Rectal smooth muscle tissue (tissue), 1 donor: ENCODE results near the gene TRPT1.

Source experiments
- H3K27ac ChIP-seq: one replicate; pipeline ENCODE4 v1.7.0; 2013; ENCODE audit warnings: low read depth, low read length, inconsistent platforms
- H3K27me3 ChIP-seq: one replicate; pipeline ENCODE4 v1.7.0; 2013; ENCODE audit warnings: low read length; ENCODE audit not compliant: control insufficient read depth, insufficient read depth
- H3K36me3 ChIP-seq: one replicate; pipeline ENCODE4 v1.7.0; 2013; ENCODE audit warnings: low read length; ENCODE audit not compliant: control insufficient read depth, insufficient read depth
- H3K4me1 ChIP-seq: one replicate; pipeline ENCODE4 v1.7.0; 2013; ENCODE audit warnings: low read length; ENCODE audit not compliant: control insufficient read depth, insufficient read depth
- H3K4me3 ChIP-seq: one replicate; pipeline ENCODE4 v1.7.0; 2013; ENCODE audit warnings: low read length
- H3K9ac ChIP-seq: one replicate; pipeline ENCODE4 v1.7.0; 2013; ENCODE audit warnings: low read length

Gene TRPT1

GRCh38 chr11:64253481-64253880, 27.5 kb upstream of the TRPT1 start:
- Histone ChIP-seq H3K4me3 (peak overlapping the region; percentile 9), H3K36me3 (peaks cover 9% of the 10 kb centered on the region), H3K9ac (no peak overlapping the region), H3K27ac (no peak overlapping the region), H3K4me1 (peaks cover 4% of the 10 kb centered on the region), H3K27me3 (no peaks in the 10 kb centered on the region)

GRCh38 chr11:64253043-64253442, 27.1 kb upstream of the TRPT1 start:
- Histone ChIP-seq H3K27ac (no peak overlapping the region), H3K36me3 (peaks cover 8% of the 10 kb centered on the region), H3K4me1 (peaks cover 4% of the 10 kb centered on the region), H3K27me3 (no peaks in the 10 kb centered on the region), H3K9ac (no peak overlapping the region), H3K4me3 (peak overlapping the region; percentile 28)

GRCh38 chr11:64252003-64252872, 26.3 kb upstream of the TRPT1 start:
- Histone ChIP-seq H3K27me3 (no peaks in the 10 kb centered on the region), H3K4me3 (peak overlapping the region; percentile 80), H3K36me3 (peaks cover 8% of the 10 kb centered on the region), H3K27ac (no peak overlapping the region), H3K4me1 (peaks cover 7% of the 10 kb centered on the region), H3K9ac (peak overlapping the region; percentile 64)

- Histone ChIP-seq H3K27ac (no peak overlapping the region), H3K27me3 (no peaks in the 10 kb centered on the region), H3K4me3 (peak overlapping the region; percentile 80), H3K36me3 (peaks cover 7% of the 10 kb centered on the region), H3K9ac (peak overlapping the region; percentile 64), H3K4me1 (peaks cover 9% of the 10 kb centered on the region)
Observed at GRCh38 chr11:64251753-64252002, 25.7 kb upstream of the TRPT1 start.

GRCh38 chr11:64251016-64251752, 25.2 kb upstream of the TRPT1 start, which contains the start of gene PLCB3:
TSS of gene PLCB3 (plus strand) at chr11:64251530. CDS start at chr11:64251650, 120 bp downstream.
- Histone ChIP-seq H3K9ac (peak within 1 kb of the TSS; percentile 64), H3K36me3 (peaks cover 2% of the 10 kb centered on the region), H3K4me1 (peaks cover 9% of the 10 kb centered on the region), H3K27me3 (no peaks in the 10 kb centered on the region), H3K27ac (no peak within 1 kb of the TSS), H3K4me3 (peak within 1 kb of the TSS; percentile 80)

GRCh38 chr11:64250415-64251015, 24.5 kb upstream of the TRPT1 start:
- H3K27ac ChIP-seq: no peak overlapping the region
- peaks cover 9% of the 10 kb centered on the region for H3K4me1 ChIP-seq
- H3K36me3 ChIP-seq: no peaks in the 10 kb centered on the region
- peak overlapping the region; percentile 16 for H3K9ac ChIP-seq
- no peaks in the 10 kb centered on the region for H3K27me3 ChIP-seq
- peak overlapping the region; percentile 70 for H3K4me3 ChIP-seq

GRCh38 chr11:64249563-64250414, 23.8 kb upstream of the TRPT1 start:
- H3K36me3 ChIP-seq: no peaks in the 10 kb centered on the region
- H3K4me1 ChIP-seq: peaks cover 9% of the 10 kb centered on the region
- no peak overlapping the region for H3K27ac ChIP-seq
- no peak overlapping the region for H3K4me3 ChIP-seq
- H3K9ac ChIP-seq: no peak overlapping the region
- no peaks in the 10 kb centered on the region for H3K27me3 ChIP-seq

GRCh38 chr11:64249038-64249437, 23.1 kb upstream of the TRPT1 start:
- Histone ChIP-seq H3K9ac (no peak overlapping the region), H3K27ac (no peak overlapping the region), H3K36me3 (no peaks in the 10 kb centered on the region), H3K27me3 (no peaks in the 10 kb centered on the region), H3K4me3 (no peak overlapping the region), H3K4me1 (peaks cover 9% of the 10 kb centered on the region)

GRCh38 chr11:64248578-64248977, 22.6 kb upstream of the TRPT1 start:
- Histone ChIP-seq H3K9ac (no peak overlapping the region), H3K36me3 (peaks cover 1% of the 10 kb centered on the region), H3K27ac (no peak overlapping the region), H3K4me1 (peaks cover 9% of the 10 kb centered on the region), H3K27me3 (no peaks in the 10 kb centered on the region), H3K4me3 (no peak overlapping the region)

- Histone ChIP-seq H3K4me3 (peak overlapping the region; percentile 96), H3K27ac (peak overlapping the region; percentile 93), H3K36me3 (peaks cover 3% of the 10 kb centered on the region), H3K9ac (no peak overlapping the region), H3K4me1 (peaks cover 9% of the 10 kb centered on the region), H3K27me3 (no peaks in the 10 kb centered on the region)
Observed at GRCh38 chr11:64247729-64248531, 21.9 kb upstream of the TRPT1 start.

GRCh38 chr11:64246871-64247728, 21.1 kb upstream of the TRPT1 start, which contains the start of gene PPP1R14B:
TSS of gene PPP1R14B (minus strand) at chr11:64246943. CDS start at chr11:64246673, 270 bp downstream.
- Histone ChIP-seq H3K4me1 (peaks cover 7% of the 10 kb centered on the region), H3K36me3 (peaks cover 3% of the 10 kb centered on the region), H3K4me3 (peak within 1 kb of the TSS; percentile 96), H3K27ac (peak within 1 kb of the TSS; percentile 93), H3K27me3 (no peaks in the 10 kb centered on the region), H3K9ac (peak within 1 kb of the TSS; percentile 70)
